GM18858 (cell line): ENCODE measurements around the gene BCL2L11.

Source experiments
- ATAC-seq: cut with Tn5 transposase; IDR thresholded peaks from one replicate; pipeline ENCODE4 v1.9.1; 2021; ENCODE audit not compliant: unreplicated experiment

The BCL2L11 gene

DNA sequence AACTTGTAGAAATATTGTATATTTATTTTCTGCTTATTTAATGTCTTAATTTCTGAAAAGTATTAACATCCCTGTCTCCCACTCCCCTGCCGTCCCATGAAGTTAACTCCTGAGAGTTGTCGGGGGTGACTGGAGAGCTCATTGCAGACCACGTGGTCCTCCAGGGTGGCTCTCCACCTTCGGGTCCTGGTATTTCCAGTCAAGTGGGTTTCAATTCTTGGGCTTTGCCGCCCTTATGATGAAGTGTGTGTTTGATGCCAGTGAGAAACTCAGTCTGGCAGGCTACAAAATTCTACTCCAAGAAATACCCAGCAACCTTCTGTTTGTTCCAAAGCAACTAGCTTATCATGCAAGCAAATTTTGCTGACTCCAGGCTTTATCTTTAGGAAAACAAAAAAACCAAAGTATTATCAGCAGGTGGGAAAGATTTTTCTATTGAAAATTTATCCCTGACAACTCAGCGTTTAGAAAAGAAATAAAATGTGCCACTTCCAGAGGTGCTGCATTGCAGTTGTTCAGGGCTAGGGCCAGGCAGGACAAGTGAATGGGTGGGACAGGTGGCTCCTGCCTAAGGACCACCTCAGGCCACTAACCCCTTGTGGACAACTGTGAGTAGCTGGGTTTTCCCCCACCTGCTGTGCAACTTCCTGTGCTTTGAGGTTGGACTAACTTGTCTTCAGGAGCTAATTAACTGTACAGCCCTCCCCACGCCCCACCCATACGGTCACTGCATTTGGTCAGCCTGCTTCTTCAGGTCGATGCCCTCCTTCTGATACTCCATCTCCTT lies 46.6 kb downstream of the BCL2L11 start:
- no peak for ATAC-seq

DNA sequence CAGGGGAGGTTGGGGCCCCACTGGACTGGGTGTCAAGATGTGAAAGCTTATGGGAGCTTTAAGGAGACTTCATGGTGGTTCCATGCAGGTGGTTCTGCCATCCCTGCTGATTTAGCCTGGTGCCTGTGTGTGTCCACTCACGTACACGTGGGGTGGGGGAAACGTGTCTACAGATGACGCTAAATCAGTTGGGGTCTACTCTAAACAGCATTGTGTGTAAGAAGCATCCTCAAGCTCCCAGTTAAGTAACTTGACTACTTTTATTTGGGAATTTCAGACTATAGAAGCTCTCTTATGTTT lies 47.1 kb downstream of the BCL2L11 start:
- no peak for ATAC-seq

DNA sequence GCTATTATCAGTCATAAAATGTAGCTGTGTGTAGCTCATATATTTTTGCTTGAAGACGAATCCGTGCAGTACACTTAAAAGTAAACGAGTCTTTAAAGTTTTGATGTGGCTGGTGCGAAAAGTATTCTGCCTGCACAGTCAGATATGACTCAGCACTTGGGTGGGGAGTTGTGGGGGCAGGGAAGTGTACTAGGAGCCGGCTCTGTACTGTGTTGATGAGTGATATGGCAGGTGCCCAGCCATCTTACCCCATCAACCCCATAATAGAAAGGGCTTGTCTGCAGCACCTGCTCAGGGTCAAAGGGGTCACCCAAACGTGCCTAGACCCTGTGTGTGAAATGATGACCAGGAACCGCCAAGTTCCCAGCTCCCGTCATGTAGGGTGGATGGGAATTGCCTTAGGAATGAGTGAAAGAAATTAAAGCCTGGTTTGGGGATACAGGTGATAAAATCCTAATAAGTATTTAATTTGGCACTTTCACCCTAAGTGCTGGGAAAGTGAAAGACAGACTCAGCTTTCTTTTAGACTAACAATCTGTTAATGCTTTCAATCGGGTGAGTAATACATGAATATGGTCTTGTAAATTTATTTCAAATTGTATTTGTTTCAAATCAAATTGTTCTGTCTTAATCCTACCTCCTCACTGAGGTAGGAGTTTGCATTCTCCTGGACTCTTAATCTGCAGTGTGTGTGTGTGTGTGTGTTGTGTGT lies 48.0 kb downstream of the BCL2L11 start:
- ATAC-seq, result no peak

DNA sequence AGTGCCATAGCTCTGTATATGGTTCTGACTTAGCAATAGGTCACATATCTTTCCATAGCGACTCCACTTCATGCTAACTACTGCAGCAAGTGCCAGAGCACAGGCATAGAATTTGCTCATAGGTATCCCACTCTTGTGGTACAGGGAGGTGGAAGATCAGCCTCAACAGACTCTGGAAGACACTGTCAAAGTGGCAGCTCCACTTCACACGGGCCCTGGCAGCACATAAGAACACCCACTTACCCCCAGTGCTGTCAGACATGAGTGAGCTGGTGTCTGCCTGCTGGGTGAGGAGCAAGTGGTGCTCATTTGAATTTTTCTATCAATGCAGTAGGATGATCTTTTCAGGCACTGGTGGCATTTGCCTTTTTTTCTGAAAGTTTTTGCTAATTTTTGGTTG lies 48.6 kb downstream of the BCL2L11 start:
- ATAC-seq, result no peak

DNA sequence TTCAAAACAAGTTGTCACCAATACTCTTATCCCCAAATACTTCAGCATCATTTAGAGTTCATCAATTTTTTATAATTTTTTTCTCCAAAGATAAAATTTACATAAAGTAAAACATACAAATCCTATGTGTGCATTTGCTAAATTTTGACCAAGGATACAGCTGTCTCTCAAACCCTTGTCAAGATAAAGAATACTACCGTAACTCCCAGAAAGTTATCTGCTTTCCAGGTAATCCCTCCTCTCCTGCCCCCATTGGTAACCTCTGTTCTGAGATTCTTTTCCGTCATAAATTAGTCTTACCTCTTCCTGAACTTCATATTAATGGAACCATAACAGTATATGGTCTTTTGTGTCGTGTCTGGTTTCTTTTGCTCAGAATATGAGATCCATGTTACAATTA lies 49.2 kb downstream of the BCL2L11 start:
- ATAC-seq, result no peak

DNA sequence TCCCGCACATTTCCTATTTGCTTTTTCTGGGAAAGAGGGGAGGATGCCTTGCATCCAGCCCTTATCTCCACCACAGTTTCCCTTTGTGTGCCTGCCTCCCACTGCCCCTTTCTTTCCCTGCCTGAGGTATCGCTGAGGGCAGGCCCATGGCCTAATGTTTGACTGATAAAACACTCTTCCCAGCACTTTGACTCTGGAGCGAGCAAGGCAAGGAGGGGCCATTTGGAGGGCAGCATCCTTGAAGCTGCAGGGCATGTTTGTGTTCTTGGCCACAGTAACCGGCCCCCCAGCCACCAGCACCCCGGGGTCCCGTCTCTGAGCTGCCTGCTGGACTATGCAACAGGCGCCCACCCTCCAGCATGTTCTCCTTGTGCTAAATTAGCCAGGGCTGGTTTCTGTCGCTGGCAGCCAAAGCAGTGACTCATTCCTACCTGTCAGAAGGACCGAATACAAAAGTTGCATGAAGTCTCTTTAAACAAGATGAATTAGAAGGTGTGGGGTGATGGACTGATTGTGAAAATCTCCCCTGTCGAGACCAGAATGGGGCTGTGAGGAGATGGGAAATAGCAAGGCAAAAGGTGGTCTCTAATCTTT lies 50.7 kb downstream of the BCL2L11 start:
- no peak for ATAC-seq

DNA sequence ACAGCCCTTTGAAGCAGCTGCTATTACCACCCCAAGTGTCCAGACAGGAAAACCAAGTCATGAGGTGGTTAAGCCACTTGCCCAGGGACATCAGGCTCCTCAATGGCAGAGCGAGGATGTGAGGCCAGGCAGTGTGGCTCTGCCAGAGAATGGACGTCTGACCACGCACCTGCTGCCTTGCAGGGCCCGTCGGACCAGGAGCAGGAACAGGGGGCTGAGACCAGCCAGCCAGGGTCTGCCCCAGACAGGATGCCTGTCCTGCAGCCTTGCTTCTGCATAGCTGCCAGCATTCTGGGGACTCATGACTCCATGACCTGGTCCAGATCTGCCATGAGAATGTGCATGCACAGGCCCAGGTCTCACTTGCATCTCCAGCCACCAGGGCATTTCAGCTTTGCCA lies 52.0 kb downstream of the BCL2L11 start:
- no peak for ATAC-seq

DNA sequence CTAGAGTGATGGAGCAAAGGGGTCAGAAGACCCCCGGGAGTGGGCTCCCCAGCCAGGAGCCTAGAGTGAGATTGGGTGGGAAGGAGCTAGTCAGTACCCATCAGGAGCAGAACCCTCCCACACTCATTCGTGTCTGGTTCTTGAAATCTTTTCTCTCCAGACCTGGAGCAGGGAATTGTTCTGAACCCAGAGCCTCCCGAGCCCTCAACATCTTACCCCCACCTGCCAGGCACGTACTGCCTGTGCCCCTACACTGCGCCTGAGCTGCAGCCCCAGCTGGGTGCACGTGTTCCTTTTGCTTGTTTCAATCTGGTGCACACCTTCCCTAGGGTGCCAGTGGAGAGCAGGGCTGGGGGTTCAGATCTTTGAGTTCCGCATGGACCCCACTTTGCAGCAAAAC lies 52.6 kb downstream of the BCL2L11 start:
- ATAC-seq, result no peak

DNA sequence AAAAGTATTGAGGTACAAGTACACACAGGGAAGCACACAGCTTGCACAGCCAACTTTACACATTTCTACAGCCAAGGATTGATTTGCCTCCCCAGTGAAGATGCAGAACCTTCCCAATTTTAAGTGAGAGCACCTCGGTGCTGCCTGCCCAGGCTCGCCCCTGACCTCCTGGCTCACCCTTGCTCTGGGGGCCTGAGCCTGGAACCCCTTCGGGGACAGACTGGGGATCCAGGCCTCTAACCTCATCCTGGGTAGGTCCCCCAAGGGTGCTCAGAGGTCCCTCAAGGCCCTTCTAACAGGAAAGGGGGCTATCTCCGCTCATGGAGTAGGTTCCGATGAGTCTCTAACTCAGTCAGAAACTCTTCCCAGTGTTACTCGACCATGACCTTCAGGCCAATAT lies 53.1 kb downstream of the BCL2L11 start:
- no peak for ATAC-seq

DNA sequence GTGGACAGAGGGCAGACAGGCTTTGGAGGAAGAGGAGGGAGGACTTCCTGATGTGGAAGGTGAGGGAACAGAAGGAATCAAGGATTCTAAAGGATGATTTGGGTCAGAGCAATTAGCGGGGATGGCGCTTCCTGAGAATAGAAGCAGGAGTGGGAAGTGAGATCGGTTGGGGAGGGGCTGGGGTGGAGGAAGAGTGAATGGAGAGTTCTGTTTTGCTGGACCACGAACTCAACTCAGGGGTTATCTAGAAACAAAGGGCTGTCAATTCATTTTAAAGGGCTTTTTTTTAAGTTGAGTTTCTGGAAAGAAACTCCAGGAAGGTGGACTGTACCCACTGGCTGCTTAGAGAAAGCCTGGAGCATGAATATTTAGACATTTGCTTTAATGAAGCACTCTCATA lies 54.9 kb downstream of the BCL2L11 start:
- no peak for ATAC-seq

DNA sequence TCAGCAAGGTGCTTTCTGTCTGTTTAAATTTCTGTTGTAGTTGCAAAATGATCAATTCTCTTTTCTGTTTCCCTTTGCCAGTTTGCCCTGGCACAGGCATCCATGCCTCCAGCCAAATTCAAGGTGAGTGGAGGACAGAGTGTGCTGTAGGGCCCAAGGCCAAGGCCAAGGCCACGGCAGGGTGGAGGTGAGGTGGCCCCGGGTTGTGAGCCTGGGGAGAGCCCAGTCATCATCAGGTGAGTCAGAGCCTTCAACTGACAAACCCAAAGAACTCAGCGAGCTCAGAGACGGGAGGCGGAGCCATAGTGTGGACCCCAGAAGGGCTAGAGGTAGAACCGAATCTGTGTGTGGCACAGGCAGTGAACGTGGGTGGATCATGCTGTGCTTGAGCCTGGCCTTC lies 55.7 kb downstream of the BCL2L11 start:
- no peak for ATAC-seq

DNA sequence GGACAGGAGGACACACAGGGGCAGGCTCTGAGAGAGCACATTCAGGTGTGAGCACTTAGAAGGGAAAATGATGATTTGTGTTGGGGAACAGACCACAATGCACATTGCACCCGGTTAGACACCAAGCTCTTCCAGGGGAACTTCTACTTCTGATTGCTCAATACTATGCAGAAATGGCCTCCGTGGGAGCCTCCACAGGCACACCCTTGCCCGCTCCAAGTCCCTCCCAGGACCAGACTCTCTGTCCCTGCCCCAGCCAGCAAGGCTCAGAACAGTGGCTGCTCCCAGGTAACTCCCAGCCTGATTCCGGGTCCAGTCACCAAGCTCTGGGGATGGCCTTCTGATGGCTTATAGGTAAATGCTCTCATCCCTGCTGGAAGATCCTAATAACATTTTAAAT lies 56.2 kb downstream of the BCL2L11 start:
- ATAC-seq, result no peak

DNA sequence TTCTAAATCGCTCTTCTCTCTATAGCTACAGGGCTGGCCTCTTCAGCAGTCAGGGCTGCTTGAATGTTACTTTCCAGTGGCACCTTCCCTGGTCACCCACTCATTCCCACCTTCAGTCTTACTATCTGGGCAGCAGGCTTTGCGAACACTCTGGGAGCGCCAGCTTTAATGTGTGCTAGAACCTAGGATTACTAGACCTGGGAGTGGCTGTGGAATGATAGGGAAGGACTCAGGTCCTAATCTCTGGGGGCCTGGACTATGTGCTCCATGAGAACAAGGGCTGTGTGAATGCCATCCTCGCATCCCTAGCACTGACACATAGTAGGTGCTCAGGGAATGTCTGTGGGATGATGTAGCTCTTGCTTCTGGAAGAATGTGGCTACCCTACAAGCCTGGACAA lies 57.6 kb downstream of the BCL2L11 start:
- no peak for ATAC-seq

DNA sequence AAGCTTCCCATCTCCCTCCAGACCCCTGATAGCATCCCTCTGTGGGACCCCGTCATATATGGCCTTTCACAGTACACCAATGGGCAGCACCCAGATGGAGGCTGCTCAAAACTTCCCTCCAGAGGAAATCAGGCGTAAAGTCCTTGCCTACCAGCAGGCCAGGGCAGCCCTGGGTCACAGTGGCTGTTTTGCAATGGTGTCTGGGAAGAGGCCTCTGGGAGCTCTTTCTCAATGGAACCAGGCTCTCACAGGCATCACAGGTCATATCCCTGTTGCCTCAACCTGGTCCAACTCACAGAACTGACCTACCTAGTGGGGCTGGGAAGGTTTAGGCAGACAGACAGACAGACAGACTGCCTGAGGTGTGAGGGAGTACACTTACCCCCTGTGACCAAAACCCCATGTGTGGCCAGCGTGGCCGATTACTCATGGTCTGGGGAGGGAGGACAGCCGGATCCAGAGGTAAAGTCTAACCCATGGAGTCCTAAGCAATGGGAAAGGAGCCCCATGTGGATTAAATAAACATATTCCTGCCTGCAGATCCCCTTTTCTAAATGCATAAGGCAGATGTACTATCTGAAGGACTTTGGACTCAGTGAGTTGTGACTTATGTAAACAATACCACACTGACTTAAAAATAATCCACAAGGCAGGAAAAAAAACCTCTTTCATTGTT lies 58.2 kb downstream of the BCL2L11 start:
- no peak for ATAC-seq

DNA sequence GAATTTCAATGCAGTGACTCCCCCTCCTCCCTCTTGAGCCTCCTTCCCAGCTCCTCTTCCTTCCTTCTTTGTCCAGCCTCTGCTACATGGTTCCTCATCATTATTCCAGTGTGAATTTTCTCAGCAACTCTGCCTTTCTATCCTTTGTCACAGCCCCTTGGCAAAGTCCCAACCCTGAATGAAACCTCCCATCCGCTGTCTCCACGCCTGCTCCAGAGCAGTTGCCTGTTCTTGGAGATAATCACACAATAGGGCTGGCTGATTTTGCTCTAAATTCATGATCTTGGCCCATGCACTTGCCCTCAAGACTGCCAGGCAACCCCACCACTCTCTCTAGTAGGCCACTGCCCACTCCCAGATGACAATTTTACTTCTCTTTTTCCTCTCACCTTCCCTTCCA lies 61.4 kb downstream of the BCL2L11 start:
- ATAC-seq, result no peak

DNA sequence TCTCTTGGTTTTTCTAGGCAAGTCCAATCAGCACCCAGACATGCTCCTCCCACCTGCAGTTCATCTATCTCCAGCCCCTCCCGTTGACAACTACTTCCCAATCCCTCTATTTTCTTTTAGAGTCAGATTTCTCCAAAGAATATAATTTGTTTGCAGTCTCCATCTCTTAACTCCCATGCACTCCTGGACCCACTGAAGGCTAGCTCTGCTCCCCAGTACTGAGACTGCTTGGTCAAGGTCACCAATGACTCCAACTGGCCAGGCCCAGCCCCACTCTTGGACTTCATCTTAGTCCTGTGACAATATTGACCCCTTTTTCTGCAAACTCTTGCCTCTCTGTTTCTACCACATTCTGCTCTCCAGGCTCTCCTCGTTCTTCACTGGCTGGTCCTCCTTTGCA lies 62.0 kb downstream of the BCL2L11 start:
- no peak for ATAC-seq

DNA sequence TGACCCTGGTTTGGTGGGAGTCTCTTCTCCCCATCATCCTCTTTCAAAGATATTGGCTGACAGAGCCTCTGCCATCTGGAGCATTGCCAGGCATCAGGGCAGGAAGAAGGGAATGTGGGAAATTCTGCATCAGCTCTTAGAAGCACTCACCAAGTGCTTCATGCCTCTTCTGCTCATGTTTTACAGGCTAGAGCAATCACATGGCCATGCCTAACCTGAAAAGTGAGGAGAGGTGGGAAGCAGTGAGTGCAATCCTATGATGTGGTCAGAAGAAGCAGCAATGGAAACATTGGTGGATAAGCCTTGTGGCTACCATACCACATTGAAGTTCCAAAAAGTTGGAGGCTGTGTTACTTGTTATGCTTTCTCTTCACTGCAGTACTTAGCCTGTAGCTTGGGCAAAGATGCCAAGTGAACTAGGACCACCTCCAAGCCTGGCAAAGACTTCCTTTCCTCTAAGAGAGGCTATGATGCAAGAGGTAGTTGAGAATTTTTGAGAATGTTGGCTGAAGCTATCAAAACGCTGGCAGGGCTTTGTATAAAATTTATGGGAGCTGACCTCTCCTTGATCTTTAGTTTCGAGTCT lies 64.1 kb downstream of the BCL2L11 start:
- ATAC-seq, result no peak

DNA sequence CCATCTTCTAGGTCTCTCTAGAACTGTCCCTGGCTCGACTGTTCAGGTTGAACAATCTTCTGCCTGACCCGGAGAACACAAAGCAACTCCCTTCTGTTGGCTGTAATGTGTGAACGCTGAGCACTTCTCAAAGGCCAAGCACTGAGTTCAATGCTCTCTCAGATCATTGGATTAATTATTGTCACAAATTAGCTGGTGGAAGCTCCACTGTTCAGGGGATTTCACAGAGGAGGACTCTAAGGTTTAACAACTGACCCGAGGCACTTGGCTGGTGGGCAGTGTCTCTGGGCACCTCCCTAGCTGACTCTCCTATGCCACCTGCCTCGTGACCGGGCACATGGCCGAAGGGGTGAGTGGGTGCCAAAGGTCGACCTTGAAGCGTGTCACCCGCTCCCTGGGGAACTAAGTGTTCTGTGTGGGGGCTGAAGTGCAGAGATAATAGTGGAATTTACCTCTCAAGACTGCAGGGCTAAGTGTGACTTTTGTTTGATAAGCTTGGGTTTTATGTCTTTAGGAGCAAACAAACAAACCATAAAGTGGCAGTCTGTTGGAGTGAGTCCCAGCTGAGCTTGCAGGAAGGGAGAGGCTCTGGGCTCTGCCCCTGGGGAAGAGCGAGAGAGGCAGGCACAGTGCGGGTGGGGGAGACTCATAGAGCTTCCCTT lies 64.8 kb downstream of the BCL2L11 start:
- no peak for ATAC-seq

DNA sequence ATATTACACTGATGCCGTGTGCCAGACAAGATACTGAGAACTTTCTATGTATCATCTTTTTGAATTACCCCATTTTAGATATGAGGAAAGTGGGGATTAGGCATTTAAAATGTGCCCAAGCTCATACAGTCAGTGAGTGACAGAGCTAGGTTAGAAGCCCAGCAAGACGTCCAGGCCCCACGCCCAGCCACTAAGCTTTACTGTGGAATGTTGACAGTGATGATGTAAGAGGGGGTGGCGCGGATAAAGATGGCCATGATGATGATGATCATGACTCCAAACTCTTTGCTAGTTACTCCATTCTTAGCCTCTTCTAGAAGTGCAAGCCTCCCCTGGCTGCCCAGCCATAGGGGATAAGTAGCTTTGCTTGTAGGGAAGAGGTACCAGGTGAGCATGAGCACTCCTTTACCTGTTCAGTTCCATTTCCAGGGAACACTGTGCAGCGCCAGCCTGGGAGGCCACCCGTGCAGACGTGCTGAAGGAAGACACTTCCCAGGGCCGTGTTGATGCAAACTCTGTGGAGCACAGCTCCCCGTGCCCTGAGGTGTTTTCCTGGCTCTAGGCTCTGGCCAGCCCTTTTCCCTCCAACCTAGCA lies 65.5 kb downstream of the BCL2L11 start:
- ATAC-seq, result no peak

DNA sequence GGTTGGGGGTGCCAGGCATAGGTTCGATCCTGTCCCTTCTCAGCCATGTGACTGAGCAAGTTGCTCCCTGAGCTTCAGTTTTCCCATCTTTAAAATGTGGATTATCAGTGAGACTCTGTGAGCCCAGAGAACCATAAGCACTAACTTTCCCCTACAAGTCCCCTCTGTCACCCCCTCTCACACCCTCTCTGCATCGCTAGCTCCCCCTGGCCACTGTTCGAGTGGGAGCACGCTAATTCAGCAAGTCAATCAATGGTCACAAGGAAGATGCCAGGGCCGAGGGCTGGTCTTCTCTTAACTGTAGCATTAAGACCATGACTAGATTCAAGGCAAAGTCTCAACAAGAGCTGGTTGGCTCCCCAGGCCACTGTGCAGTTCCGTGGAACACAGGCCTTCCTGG lies 66.2 kb downstream of the BCL2L11 start:
- ATAC-seq, result no peak

DNA sequence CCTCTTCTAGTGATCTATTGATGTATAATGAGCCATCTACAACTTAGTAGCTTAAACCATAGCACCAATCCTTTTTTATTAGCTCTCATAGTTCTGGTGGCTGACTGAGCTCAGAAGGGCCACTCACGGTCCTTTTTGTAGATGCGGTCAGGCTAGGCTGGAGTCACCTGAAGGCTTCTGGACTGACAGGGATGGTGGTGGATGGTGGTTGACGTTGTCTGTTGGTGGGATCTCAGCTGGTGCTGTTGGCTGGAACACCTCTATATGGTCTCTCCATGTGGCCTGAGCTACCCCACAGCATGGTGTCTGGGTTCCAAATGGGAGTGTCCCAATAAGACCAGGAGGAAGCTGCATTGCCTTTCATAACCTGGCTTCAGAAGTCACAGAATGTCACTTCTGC lies 68.0 kb downstream of the BCL2L11 start:
- ATAC-seq, result no peak
